Measurements from ENCODE around the gene CREB5.

- TF ChIP-seq, protein P1, sequence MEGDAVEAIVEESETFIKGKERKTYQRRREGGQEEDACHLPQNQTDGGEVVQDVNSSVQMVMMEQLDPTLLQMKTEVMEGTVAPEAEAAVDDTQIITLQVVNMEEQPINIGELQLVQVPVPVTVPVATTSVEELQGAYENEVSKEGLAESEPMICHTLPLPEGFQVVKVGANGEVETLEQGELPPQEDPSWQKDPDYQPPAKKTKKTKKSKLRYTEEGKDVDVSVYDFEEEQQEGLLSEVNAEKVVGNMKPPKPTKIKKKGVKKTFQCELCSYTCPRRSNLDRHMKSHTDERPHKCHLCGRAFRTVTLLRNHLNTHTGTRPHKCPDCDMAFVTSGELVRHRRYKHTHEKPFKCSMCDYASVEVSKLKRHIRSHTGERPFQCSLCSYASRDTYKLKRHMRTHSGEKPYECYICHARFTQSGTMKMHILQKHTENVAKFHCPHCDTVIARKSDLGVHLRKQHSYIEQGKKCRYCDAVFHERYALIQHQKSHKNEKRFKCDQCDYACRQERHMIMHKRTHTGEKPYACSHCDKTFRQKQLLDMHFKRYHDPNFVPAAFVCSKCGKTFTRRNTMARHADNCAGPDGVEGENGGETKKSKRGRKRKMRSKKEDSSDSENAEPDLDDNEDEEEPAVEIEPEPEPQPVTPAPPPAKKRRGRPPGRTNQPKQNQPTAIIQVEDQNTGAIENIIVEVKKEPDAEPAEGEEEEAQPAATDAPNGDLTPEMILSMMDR (conservative IDR thresholded peaks at IDR 0.05; ENCODE audit: low read length) = no peak
- TF ChIP-seq EZH2phosphoT487 (IDR thresholded peaks at IDR 0.05; ENCODE audit: borderline replicate concordance) = no peak
Observed at GRCh38 chr7:28544453-28545117, 132.3 kb downstream of the CREB5 start.

Data from Loucy (cell line).